NCI-H146 (cell line): ENCODE results near the gene GPR39.

Experiments used
- DNase-seq: peaks from one replicate; lab custom pipeline; 2025; lab: John Stamatoyannopoulos, UW

GPR39 gene

GRCh38 chr2:132414081-132414480, 2.5 kb upstream of the GPR39 start:
- no peak for DNase-seq

- no peak for DNase-seq
Measured at GRCh38 chr2:132415256-132415914, 1.2 kb upstream of the GPR39 start.

- peak; percentile 43 for DNase-seq
Measured at GRCh38 chr2:132415915-132416722, 486 bp upstream of the GPR39 start.

- DNase-seq = no peak
Measured at GRCh38 chr2:132417430-132418035, 928 bp downstream of the GPR39 start.

GRCh38 chr2:132419235-132419634, 2.6 kb downstream of the GPR39 start:
- DNase-seq = no peak

GRCh38 chr2:132419941-132420340, 3.3 kb downstream of the GPR39 start:
- peak; percentile 4 for DNase-seq

- DNase-seq = no peak
Measured at GRCh38 chr2:132420816-132421805, 4.5 kb downstream of the GPR39 start.

- DNase-seq = no peak
Measured at GRCh38 chr2:132422736-132423135, 6.1 kb downstream of the GPR39 start.

- no peak for DNase-seq
Measured at GRCh38 chr2:132424526-132425121, 8.0 kb downstream of the GPR39 start.

GRCh38 chr2:132426033-132426432, 9.4 kb downstream of the GPR39 start:
- DNase-seq = no peak

GRCh38 chr2:132426656-132427055, 10.1 kb downstream of the GPR39 start:
- DNase-seq = no peak

GRCh38 chr2:132429351-132429750, 12.7 kb downstream of the GPR39 start:
- DNase-seq = no peak

GRCh38 chr2:132429941-132430573, 13.5 kb downstream of the GPR39 start:
- no peak for DNase-seq

GRCh38 chr2:132430895-132431294, 14.3 kb downstream of the GPR39 start:
- DNase-seq = no peak

- DNase-seq = no peak
Measured at GRCh38 chr2:132437852-132438669, 21.5 kb downstream of the GPR39 start.

GRCh38 chr2:132438691-132439090, 22.1 kb downstream of the GPR39 start:
- no peak for DNase-seq

- DNase-seq = no peak
Measured at GRCh38 chr2:132439703-132440398, 23.2 kb downstream of the GPR39 start.

GRCh38 chr2:132441051-132441450, 24.4 kb downstream of the GPR39 start:
- no peak for DNase-seq

- no peak for DNase-seq
Measured at GRCh38 chr2:132442278-132442677, 25.7 kb downstream of the GPR39 start.
